Kidney epithelial cell (primary cell): Measurements from ENCODE around the gene KIF20B. TPM values are rescaled to one million over a fixed set of nuclear protein-coding genes. Genes with fewer than 3 reads are reported as not detected.
"Not testable (repeated sequence)": the region's sequence is repeated elsewhere in the genome, so short reads cannot be mapped to it uniquely, and the experiment has no call there.

Experiments used
- DNase-seq: peaks from one replicate; pipeline ENCODE4 v3.0.0-alpha.2; 2010; ENCODE audit warnings: low read depth
- H3K27me3 ChIP-seq: 2 replicates; pipeline ENCODE4 v1.6.0; 2011; ENCODE audit warnings: low read length; ENCODE audit not compliant: control insufficient read depth, insufficient read depth
- H3K36me3 ChIP-seq: 2 replicates; pipeline ENCODE4 v1.5.1; 2011; ENCODE audit warnings: low read length; ENCODE audit not compliant: control insufficient read depth, insufficient read depth
- H3K4me3 ChIP-seq: 2 replicates; pipeline ENCODE4 v1.5.1; 2011; ENCODE audit warnings: low read depth, mild to moderate bottlenecking, control low read depth, low read length
- CTCF ChIP-seq: IDR thresholded peaks from 2 replicates; pipeline ENCODE4 v1.5.1; 2011; ENCODE audit warnings: mild to moderate bottlenecking, moderate library complexity, low read length, control low read depth, inconsistent platforms; ENCODE audit not compliant: insufficient read depth, poor library complexity, severe bottlenecking
- total RNA-seq: library from RNA; depleted of rRNA; stranded (reverse); fragments of >200 nt; gene quantifications from 2 replicates; pipeline ENCODE4 v1.2.3, GENCODE V29; 2015

Gene KIF20B
- total RNA-seq, 1 donor from 2014 or later = 4.4 TPM

DNA sequence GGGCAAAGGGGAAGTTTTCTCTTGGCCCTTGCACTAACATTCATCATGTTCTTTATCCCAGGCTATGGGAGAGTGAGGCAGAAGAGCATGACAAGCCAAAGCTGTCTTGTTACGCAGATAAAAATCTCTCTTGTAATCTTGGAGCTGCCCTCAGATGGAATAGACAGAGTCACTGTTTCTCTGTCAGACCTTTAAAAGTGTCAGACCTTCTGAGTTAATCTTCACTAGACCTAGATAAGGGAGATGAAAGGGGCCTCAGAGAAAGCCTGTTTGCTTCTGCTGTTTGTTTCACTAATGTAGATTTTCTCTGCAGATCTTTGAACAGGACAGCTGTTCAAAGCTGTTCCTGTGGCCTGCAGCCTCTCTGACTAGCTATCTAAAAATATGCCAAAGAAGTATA is 112.9 kb downstream of the KIF20B start:
- H3K4me3 ChIP-seq = no peak overlapping the region
- no peaks in the 10 kb centered on the region for H3K27me3 ChIP-seq
- DNase-seq = no peak
- no peak for TF ChIP-seq CTCF
- H3K36me3 ChIP-seq = no peaks in the 10 kb centered on the region

GRCh38 chr10:89815049-89815853 is 113.9 kb downstream of the KIF20B start:
- no peak for TF ChIP-seq CTCF
- Histone ChIP-seq H3K4me3 (no peak overlapping the region), H3K36me3 (no peaks in the 10 kb centered on the region), H3K27me3 (no peaks in the 10 kb centered on the region)
- no peak for DNase-seq

GRCh38 chr10:89819008-89819407 is 117.6 kb downstream of the KIF20B start:
- not testable (repeated sequence) for H3K27me3 ChIP-seq, H3K36me3 ChIP-seq, H3K4me3 ChIP-seq, DNase-seq

Other genes starting within 250 kb of the KIF20B start
- 0.75 and 0.96 TPM in 2 replicates for gene SLC16A12, start 166.0 kb upstream of the KIF20B start, total RNA-seq
- 3.8 and 4.7 TPM in 2 replicates for gene PANK1, start 56.3 kb upstream of the KIF20B start, total RNA-seq